ENCODE data around the gene CERT1. TPM values are rescaled to one million over a fixed set of nuclear protein-coding genes. Genes with fewer than 3 reads are reported as not detected.
A peak's percentile ranks its signal among the peaks of the same experiment; 100 is the strongest.

The CERT1 gene
- polyA plus RNA-seq, 1 experiment, result 4.5 TPM

- no peak overlapping the region for H3K4me3 ChIP-seq (ENCODE audit: low read depth, low read length)
- H3K36me3 ChIP-seq (ENCODE audit: control insufficient read depth, insufficient read depth, low read length), result no peaks in the 10 kb centered on the region
- POLR2A ChIA-PET, result no interaction called here
- TF ChIP-seq CTCF (IDR thresholded peaks at IDR 0.05; ENCODE audit: insufficient read depth, low read depth, low read length), result no peak
- CTCF ChIA-PET, result no interaction called here
- H3K27me3 ChIP-seq (ENCODE audit: control insufficient read depth, insufficient read depth, low read length), result no peaks in the 10 kb centered on the region
- DNase-seq (ENCODE audit: low read depth), result no peak
Measured at GRCh38 chr5:75519761-75520160, 8.3 kb upstream of the CERT1 start.

GRCh38 chr5:75514323-75514722 lies 2.9 kb upstream of the CERT1 start:
- no peaks in the 10 kb centered on the region for H3K36me3 ChIP-seq (ENCODE audit: control insufficient read depth, insufficient read depth, low read length)
- DNase-seq (ENCODE audit: low read depth), result no peak
- no peak for TF ChIP-seq CTCF (IDR thresholded peaks at IDR 0.05; ENCODE audit: insufficient read depth, low read depth, low read length)
- H3K27me3 ChIP-seq (ENCODE audit: control insufficient read depth, insufficient read depth, low read length), result no peaks in the 10 kb centered on the region
- CTCF ChIA-PET, result no interaction called here
- POLR2A ChIA-PET, result no interaction called here
- H3K4me3 ChIP-seq (ENCODE audit: low read depth, low read length), result no peak overlapping the region

GRCh38 chr5:75513841-75514240 lies 2.4 kb upstream of the CERT1 start:
- no peak overlapping the region for H3K4me3 ChIP-seq (ENCODE audit: low read depth, low read length)
- TF ChIP-seq CTCF (IDR thresholded peaks at IDR 0.05; ENCODE audit: insufficient read depth, low read depth, low read length), result no peak
- no peak for DNase-seq (ENCODE audit: low read depth)
- no peaks in the 10 kb centered on the region for H3K36me3 ChIP-seq (ENCODE audit: control insufficient read depth, insufficient read depth, low read length)
- ChIA-PET CTCF (no interaction called here), POLR2A (no interaction called here)
- no peaks in the 10 kb centered on the region for H3K27me3 ChIP-seq (ENCODE audit: control insufficient read depth, insufficient read depth, low read length)

GRCh38 chr5:75512383-75513074 lies 1.1 kb upstream of the CERT1 start:
- CTCF ChIA-PET, result no interaction called here
- no peak for TF ChIP-seq CTCF (IDR thresholded peaks at IDR 0.05; ENCODE audit: insufficient read depth, low read depth, low read length)

GRCh38 chr5:75510836-75511434 lies 494 bp downstream of the CERT1 start:
- no peak for DNase-seq (ENCODE audit: low read depth)
- H3K4me3 ChIP-seq (ENCODE audit: low read depth, low read length), result peak overlapping the region; percentile 91
- POLR2A ChIA-PET, result no interaction called here
- TF ChIP-seq CTCF (IDR thresholded peaks at IDR 0.05; ENCODE audit: insufficient read depth, low read depth, low read length), result no peak
- CTCF ChIA-PET, result no interaction called here
- H3K27me3 ChIP-seq (ENCODE audit: control insufficient read depth, insufficient read depth, low read length), result no peaks in the 10 kb centered on the region
- H3K36me3 ChIP-seq (ENCODE audit: control insufficient read depth, insufficient read depth, low read length), result no peaks in the 10 kb centered on the region

More at GRCh38 chr5:75512383-75513074, 1.1 kb upstream of the CERT1 start:
- H3K36me3 ChIP-seq (ENCODE audit: control insufficient read depth, insufficient read depth, low read length), result no peaks in the 10 kb centered on the region
- DNase-seq (ENCODE audit: low read depth), result no peak
- POLR2A ChIA-PET, result no interaction called here
- no peaks in the 10 kb centered on the region for H3K27me3 ChIP-seq (ENCODE audit: control insufficient read depth, insufficient read depth, low read length)
- peak overlapping the region; percentile 86 for H3K4me3 ChIP-seq (ENCODE audit: low read depth, low read length)
